Esophagus squamous epithelium (tissue), 5 donors: ENCODE measurements around the gene GAS7. TPM values are rescaled to one million over a fixed set of nuclear protein-coding genes. Genes with fewer than 3 reads are reported as not detected.

Experiments used
- DNase-seq: peaks from one replicate; lab custom pipeline; 2025; lab: John Stamatoyannopoulos, UW
- H3K27ac ChIP-seq, 4 donors: fragments of 200-600 bp; sonication (generic); one replicate each; pipeline ENCODE4 v1.5.1; 2016 to 2019; ENCODE audit warnings: mild to moderate bottlenecking in 1 of 4
- H3K27me3 ChIP-seq, 4 donors: fragments of 200-600 bp; sonication (generic); 1 replicate in 3 of 4; 2 replicates in 1 of 4; pipeline versions ENCODE4 v1.5.1 to v1.6.0; 2017 to 2021; ENCODE audit warnings: antibody characterized with exemption in 1 of 4
- H3K36me3 ChIP-seq, 3 donors: fragments of 200-600 bp; sonication (generic); one replicate each; pipeline ENCODE4 v1.5.1; 2016 to 2019
- H3K4me1 ChIP-seq, 3 donors: fragments of 200-600 bp; sonication (generic); one replicate each; pipeline ENCODE4 v1.5.1; 2017 to 2019
- H3K4me3 ChIP-seq, 4 donors: fragments of 200-600 bp; sonication (generic); 1 replicate in 3 of 4; 2 replicates in 1 of 4; pipeline ENCODE4 v1.5.1; 2016 to 2019; ENCODE audit warnings: mild to moderate bottlenecking in 2 of 4, moderate library complexity in 1 of 4
- H3K9me3 ChIP-seq, 3 donors: fragments of 200-600 bp; sonication (generic); one replicate each; pipeline ENCODE4 v1.5.1; 2016 to 2019
- POLR2A ChIP-seq, 4 donors: fragments of 450-650 bp; IDR thresholded peaks; one replicate each; pipeline ENCODE4 v1.6.1; 2017; ENCODE audit warnings: antibody characterized with exemption in 4 of 4, mild to moderate bottlenecking in 4 of 4, moderate library complexity in 3 of 4
- WGBS, 2 donors: methylation state at CpG; one replicate each; pipeline ENCODE4 v1.1.5; 2018; 5-methylcytosine and 5-hydroxymethylcytosine counted together
- intact Hi-C: fragments of 100-400 bp; cut with DNase I; formaldehyde crosslinking; loops from one replicate; pipeline ENCODE4 v1.15.0; 2022
- total RNA-seq, 4 donors: library from RNA; depleted of rRNA; stranded (reverse); fragments of >200 nt; gene quantifications; one replicate each; pipeline ENCODE4 v1.1.0, GENCODE V29; 2016
- TF ChIP-seq, protein P1 (sequence below), 6 experiments: fragments of 450-650 bp in 4 of 6; fragments of 200-600 bp in 2 of 6; sonication (generic) in 2 of 6; IDR thresholded peaks; one replicate each; pipeline ENCODE4 v1.5.1; 2016 to 2019; ENCODE audit warnings: antibody characterized with exemption in 6 of 6, mild to moderate bottlenecking in 4 of 6, moderate library complexity in 4 of 6
- donor health status: DM: yes; HTN: yes; CAD: no.

GAS7 gene
- total RNA-seq, 4 donors from 2014 or later, result 16.8 to 39.1 (median 30.1) TPM

DNA sequence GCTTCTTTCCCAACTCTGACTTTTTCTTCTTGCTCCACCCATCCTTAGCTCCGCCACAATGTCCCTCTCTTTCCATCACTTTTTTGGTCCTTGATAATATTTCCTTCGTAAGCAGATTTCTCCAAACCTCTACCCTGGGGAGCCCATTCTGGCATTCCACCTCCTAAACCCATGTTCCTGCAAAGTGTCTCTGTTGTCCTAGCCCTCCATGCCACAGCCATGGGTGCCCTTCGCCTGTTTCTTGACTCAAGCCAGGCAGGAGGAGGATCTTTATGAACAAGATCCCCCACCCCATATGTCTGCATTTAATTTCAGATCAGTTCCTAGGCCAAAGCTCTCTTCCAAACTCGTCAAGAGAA is 42.4 kb downstream of the GAS7 start:
- Histone ChIP-seq H3K9me3 (no peaks in the 10 kb centered on the region), H3K36me3 (no peaks in the 10 kb centered on the region), H3K27ac (peak overlapping the region in 3 of 4 donors; percentile 34 to 73 (median 57)), H3K27me3 (no peaks in the 10 kb centered on the region), H3K4me3 (no peak overlapping the region), H3K4me1 (peaks cover 0 to 11% (median 4%) of the 10 kb centered on the region in 3 donors)
- no peak for DNase-seq
- 78 to 79% methylated on average over 4 of the region's 4 CpGs for WGBS, 2 donors
- TF ChIP-seq, protein P1, sequence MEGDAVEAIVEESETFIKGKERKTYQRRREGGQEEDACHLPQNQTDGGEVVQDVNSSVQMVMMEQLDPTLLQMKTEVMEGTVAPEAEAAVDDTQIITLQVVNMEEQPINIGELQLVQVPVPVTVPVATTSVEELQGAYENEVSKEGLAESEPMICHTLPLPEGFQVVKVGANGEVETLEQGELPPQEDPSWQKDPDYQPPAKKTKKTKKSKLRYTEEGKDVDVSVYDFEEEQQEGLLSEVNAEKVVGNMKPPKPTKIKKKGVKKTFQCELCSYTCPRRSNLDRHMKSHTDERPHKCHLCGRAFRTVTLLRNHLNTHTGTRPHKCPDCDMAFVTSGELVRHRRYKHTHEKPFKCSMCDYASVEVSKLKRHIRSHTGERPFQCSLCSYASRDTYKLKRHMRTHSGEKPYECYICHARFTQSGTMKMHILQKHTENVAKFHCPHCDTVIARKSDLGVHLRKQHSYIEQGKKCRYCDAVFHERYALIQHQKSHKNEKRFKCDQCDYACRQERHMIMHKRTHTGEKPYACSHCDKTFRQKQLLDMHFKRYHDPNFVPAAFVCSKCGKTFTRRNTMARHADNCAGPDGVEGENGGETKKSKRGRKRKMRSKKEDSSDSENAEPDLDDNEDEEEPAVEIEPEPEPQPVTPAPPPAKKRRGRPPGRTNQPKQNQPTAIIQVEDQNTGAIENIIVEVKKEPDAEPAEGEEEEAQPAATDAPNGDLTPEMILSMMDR (IDR thresholded peaks at IDR 0.05), result no peak
- TF ChIP-seq POLR2A (IDR thresholded peaks at IDR 0.05), result no peak
- intact Hi-C loops, result no loop called here

DNA sequence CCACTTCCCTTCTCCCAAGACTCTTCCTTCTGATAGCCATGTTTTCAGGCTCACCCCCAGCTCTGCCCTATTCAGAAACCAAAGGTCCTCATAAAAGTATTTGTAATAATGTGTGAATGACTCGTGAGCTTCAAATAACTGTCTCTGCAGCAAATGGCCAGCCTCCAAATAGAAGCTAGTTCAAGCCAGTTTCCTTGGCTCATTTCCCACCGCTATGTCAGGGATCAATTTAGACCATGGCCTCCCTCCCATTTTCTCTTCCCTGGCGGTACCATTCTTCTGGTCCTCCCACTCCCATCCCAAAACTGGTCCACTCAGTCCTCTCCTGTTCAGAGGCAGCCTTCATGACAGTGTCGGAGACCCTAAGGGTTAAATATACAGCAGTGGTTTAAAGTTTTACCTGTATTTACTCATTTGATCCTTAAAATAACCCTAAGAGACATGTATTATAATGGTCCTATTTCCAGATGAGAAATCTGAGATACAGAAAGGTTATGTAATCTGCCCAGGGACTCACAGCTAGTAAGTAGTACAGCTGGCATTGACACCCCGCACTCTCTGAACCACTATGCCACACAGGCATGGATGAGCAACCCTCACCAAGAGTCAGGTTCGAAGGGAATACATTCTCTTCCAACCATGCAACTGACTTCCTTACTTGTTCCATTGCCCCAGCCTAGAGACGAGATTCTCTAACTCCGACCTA is 42.9 kb downstream of the GAS7 start:
- TF ChIP-seq POLR2A (IDR thresholded peaks at IDR 0.05), result no peak
- no peaks in the 10 kb centered on the region for H3K36me3 ChIP-seq
- intact Hi-C loops, result no loop called here
- H3K27ac ChIP-seq, result peak overlapping the region in 1 of 4 donors; percentile 57
- no peaks in the 10 kb centered on the region for H3K27me3 ChIP-seq
- no peak for DNase-seq
- no peaks in the 10 kb centered on the region for H3K9me3 ChIP-seq
- H3K4me3 ChIP-seq, result no peak overlapping the region
- peaks cover 0 to 16% (median 4%) of the 10 kb centered on the region in 3 donors for H3K4me1 ChIP-seq
- WGBS, 2 donors, result 70 to 81% methylated on average over 8 of the region's 8 CpGs

DNA sequence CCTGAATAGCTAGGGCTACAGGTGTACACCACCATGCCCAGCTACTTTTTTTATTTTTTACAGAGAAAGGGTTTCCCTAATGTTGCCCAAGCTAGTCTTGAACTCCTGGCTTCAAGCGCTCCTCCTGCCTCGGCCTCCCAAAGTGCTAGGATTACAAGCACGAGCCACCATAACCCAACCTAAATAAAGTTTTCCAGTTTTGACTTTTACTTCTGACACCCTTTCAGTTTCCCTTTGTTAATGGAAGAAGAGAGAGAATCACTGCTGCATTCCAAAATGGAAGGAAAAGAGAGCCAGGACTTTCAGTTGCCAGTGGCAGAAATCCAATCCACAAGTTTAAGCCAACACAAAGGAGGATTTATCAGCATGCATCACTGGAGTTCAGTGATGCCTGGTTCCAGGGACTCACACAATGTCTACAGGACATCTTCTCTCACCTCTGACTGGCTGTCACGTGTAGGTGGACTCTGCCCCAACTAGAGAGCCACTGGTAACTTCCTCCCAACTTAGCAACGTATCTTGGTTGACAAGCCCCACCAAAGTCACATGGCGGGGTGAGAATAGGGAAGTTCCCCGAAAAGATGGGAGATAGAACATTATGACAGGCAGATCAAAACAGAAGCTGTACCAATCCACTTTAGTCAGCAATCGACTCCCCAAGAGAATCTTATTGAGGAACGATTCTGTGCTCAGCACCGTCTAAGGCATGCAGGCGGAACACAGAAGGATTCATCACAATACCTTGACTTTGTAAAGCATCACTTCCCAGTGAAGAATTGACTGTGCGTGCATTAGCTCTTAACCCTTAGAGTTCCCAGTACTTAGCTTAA is 46.5 kb downstream of the GAS7 start:
- TF ChIP-seq POLR2A (IDR thresholded peaks at IDR 0.05), result no peak
- TF ChIP-seq, protein P1 (IDR thresholded peaks at IDR 0.05), result no peak
- Histone ChIP-seq H3K27me3 (no peaks in the 10 kb centered on the region), H3K4me3 (no peak overlapping the region), H3K4me1 (peaks cover 0 to 16% (median 9%) of the 10 kb centered on the region in 3 donors), H3K9me3 (no peaks in the 10 kb centered on the region), H3K27ac (peak overlapping the region in 2 of 4 donors; percentile 46 to 54), H3K36me3 (no peaks in the 10 kb centered on the region)
- intact Hi-C loops, result no loop called here
- WGBS, 2 donors, result 66 to 82% methylated on average over 9 to 12 of the region's 12 CpGs
- DNase-seq, result no peak

DNA sequence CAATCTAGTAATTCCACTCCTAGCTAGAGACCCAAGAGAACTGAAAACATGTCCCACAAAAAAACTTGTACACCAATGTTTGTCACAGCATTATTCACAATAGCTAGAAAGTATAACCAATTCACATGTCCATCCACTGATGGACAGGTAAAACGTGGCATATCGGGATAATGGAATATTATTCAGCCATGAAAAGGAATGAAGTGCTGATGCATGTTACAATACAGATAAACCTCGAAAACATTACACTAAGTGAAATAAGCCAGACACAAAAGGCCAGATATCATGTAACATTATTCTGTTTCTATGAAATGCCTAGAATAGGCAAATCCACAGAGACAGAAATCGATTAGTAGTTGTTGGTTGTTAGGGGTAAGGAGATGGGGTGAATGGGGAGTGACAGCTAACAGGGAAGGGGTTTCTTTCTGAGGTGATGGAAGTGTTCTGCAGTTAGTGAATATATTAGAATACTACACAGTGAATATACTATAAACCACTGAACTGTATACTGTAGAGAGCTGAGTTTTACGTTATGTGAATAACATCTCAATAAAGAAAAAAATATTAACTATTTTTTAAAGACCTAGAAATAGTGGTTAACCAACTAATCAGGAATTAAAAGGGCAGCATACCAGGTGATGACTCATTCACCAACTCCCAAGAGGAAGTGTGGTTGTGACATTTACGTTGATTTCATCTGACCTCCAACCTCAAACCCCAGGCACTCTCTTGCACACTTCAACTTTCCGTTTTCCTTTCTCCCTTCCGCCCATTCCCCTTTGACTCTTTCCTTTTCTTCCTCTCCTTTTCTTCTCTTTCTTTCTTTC is 48.6 kb downstream of the GAS7 start:
- H3K36me3 ChIP-seq, result no peaks in the 10 kb centered on the region
- DNase-seq, result no peak
- H3K4me3 ChIP-seq, result no peak overlapping the region
- no peak overlapping the region for H3K27ac ChIP-seq
- intact Hi-C loops, result no loop called here
- 55 to 64% methylated on average over 8 of the region's 8 CpGs for WGBS, 2 donors
- no peaks in the 10 kb centered on the region for H3K27me3 ChIP-seq
- H3K4me1 ChIP-seq, result peaks cover 0 to 23% (median 9%) of the 10 kb centered on the region in 3 donors
- H3K9me3 ChIP-seq, result no peaks in the 10 kb centered on the region
- TF ChIP-seq, protein P1 (IDR thresholded peaks at IDR 0.05), result no peak
- no peak for TF ChIP-seq POLR2A (IDR thresholded peaks at IDR 0.05)

DNA sequence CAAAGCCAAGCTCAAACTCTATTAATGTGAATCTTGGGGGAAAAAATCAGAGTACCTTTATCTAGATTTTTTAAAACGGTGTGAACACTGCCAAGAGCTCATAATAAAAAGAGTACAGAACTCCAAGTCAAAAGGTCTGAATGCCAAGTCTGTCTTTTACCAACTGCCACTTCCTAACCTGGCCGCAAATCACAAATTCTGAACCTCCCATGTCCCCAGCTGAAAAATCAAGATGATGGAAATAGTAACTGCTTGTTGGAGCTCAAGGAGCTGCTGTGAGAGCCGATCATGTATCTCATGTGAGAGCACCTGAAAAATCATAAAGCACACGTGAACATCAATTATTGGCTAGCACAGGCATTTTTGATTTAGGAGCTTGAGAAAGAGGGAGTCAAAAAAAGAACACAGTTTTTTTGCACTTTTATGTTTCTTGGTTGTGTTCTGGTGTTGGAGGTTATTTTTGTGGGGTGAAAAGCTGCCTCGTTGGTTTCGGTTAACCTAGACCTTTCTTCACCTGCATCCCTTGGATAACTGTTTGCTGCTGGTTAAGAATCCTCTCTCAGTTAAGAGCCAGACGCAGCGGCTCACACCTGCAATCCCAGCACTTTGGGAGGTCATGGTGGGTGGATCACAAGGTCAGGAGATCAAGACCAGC is 50.5 kb downstream of the GAS7 start:
- 66 to 68% methylated on average over 7 to 8 of the region's 8 CpGs for WGBS, 2 donors
- Histone ChIP-seq H3K4me3 (no peak overlapping the region), H3K36me3 (no peaks in the 10 kb centered on the region), H3K4me1 (peaks cover 0 to 26% (median 9%) of the 10 kb centered on the region in 3 donors), H3K27ac (no peak overlapping the region), H3K27me3 (no peaks in the 10 kb centered on the region), H3K9me3 (no peaks in the 10 kb centered on the region)
- no peak for DNase-seq
- intact Hi-C loops, result no loop called here
- TF ChIP-seq, protein P1 (IDR thresholded peaks at IDR 0.05), result no peak
- TF ChIP-seq POLR2A (IDR thresholded peaks at IDR 0.05), result no peak
